ENCODE results near the gene CELSR1.

Gene CELSR1

DNA sequence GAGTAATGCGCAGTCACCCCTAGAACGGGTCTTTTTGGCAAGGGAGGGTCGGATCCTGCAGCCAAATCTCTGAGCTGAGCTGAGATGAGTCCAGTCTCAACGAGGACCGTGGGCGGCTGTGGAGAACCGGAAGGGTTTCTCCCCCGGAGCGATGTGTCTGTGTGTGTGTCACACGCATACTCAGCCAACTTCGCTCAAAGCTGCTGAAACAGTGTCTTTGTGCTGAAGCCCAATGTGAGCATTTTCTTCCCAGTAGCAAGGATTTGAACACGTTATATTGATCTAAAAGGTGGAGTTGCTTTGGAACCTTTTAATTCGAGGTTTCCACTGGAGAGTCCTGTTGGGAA is 1.4 kb upstream of the CELSR1 start:
- TF ChIP-seq, protein P1, sequence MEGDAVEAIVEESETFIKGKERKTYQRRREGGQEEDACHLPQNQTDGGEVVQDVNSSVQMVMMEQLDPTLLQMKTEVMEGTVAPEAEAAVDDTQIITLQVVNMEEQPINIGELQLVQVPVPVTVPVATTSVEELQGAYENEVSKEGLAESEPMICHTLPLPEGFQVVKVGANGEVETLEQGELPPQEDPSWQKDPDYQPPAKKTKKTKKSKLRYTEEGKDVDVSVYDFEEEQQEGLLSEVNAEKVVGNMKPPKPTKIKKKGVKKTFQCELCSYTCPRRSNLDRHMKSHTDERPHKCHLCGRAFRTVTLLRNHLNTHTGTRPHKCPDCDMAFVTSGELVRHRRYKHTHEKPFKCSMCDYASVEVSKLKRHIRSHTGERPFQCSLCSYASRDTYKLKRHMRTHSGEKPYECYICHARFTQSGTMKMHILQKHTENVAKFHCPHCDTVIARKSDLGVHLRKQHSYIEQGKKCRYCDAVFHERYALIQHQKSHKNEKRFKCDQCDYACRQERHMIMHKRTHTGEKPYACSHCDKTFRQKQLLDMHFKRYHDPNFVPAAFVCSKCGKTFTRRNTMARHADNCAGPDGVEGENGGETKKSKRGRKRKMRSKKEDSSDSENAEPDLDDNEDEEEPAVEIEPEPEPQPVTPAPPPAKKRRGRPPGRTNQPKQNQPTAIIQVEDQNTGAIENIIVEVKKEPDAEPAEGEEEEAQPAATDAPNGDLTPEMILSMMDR (IDR thresholded peaks at IDR 0.05; ENCODE audit: low read depth, low read length, missing control alignments): no peak
- DNase-seq: peak; percentile 38
- in situ Hi-C loops (cut with HindIII; ENCODE audit: low pct_ligation_motif_present, low sequenced_read_pairs): no loop called here
- Histone ChIP-seq H3K27ac (no peak overlapping the region), H3K27me3 (replicated peaks) (peaks cover 8% of the 10 kb centered on the region), H3K36me3 (replicated peaks) (no peaks in the 10 kb centered on the region), H3K4me3 (ENCODE audit: low read depth, low read length) (peak overlapping the region; percentile 53)

DNA sequence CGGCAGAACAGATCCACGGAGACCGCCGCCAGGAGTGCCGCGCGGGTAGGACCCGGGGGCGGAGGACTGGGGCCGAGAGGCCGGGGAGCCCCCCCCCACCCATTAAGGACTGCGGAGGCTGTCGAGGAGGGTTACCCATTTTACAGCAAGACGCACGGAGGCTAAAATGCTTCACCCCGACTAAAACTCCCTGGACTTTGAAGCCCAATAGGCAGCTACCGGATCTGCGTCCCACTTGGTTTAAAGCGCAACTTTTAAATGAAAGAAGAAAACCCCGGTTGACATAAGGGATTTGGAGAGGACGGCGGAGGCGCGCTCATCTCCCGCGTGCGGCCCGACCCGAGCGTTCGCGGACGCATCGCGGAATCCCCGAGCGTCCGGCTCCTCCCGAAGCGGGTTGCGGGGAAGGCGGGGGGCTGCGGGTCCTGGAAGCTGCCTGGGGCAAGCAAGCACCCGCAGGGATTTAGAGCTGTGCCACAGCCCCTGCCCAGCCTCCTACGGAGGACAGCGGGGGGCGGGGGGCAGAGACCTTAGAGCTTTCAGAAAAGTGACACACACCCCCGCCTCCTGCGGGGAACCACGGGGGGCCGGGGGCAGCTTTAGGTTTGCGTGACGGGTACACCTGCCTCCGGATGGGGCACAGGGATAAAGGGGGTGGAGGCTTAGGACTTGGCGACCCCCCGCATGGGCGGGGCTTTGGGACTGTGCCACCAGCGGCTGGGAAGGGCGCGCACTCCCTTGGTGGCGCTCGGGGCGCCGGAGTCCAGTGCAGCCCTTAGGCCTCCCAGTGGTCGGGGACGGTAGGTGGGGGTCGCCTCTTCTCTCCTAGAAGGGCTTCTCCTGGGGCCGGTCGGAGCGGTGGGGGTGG is 760 bp upstream of the CELSR1 start:
- H3K4me3 ChIP-seq (ENCODE audit: low read depth, low read length): peak overlapping the region; percentile 53
- H3K27ac ChIP-seq: no peak overlapping the region
- no peaks in the 10 kb centered on the region for H3K36me3 ChIP-seq (replicated peaks)
- in situ Hi-C loops (cut with HindIII; ENCODE audit: low pct_ligation_motif_present, low sequenced_read_pairs): no loop called here
- peaks cover 8% of the 10 kb centered on the region for H3K27me3 ChIP-seq (replicated peaks)
- TF ChIP-seq, protein P1 (IDR thresholded peaks at IDR 0.05; ENCODE audit: low read depth, low read length, missing control alignments): peak; percentile 57
- peak; percentile 34 for DNase-seq

DNA sequence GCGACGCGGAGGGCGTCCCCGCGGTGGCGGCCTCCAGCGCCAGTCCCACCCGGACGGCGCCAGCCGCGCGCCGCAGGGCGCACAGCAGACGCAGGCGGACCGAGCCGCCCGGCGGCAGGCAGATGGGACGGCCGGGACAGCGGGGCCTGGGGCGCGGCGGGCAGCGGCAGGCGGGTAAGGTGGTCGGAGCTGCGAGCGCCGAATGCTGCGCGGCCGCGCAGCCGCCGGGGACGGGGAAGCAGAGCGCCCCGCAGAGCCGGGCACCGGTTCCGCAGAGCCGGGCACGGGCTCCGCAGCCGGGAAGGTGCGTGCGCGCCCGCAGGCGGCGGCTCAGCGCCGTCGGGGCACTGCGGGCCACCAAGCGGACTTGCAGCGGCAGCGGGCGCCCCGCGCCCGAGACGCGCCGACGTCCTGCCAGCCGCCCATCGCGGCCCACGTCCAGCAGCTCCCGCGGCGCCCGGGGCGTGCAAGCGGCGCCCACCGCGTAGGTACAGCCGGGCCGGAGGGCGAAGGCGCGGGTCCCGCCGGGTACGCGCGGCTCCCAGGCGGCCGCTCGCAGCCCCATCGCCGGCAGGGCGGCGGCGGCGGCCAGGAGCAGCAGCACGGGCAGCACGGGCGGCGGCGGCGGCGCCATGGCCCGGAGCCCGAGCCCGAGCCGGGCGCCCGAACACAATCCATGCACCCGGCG is 739 bp downstream of the CELSR1 start:
- in situ Hi-C loops (cut with HindIII; ENCODE audit: low pct_ligation_motif_present, low sequenced_read_pairs): no loop called here
- no peak overlapping the region for H3K4me3 ChIP-seq (ENCODE audit: low read depth, low read length)
- no peaks in the 10 kb centered on the region for H3K36me3 ChIP-seq (replicated peaks)
- peaks cover 8% of the 10 kb centered on the region for H3K27me3 ChIP-seq (replicated peaks)
- no peak overlapping the region for H3K27ac ChIP-seq
- no peak for DNase-seq
- TF ChIP-seq, protein P1 (IDR thresholded peaks at IDR 0.05; ENCODE audit: low read depth, low read length, missing control alignments): no peak

DNA sequence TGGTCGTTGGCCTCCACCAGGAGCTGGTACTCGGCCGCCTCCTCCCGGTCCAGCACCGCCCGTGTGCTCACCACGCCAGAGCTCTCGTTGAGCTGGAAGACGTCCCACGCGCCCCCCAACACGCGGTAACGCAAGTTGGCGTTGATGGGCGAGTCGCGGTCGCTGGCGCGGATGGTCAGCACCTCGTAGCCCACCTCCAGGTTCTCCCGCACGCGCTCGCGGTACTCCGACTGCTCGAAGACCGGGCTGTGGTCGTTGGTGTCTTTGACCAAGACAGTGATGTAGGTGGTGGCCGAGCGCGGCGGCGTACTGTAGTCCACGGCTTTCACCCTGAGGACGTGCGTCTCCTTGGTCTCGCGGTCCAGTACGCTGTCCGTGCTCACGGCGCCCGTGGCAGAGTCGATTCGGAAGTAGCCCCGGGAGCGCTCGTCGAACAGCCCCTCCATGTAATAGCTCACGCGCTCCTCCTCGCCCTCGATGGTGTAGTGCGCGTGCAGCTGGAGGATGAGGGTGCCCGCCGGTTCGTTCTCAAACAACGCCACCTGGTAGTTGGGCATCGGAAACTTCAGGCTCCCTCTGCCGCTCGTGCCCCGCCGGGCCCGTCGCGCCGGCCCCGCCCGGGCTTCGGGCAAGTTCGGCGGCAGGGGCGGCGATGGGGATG is 1.4 kb downstream of the CELSR1 start:
- Histone ChIP-seq H3K27ac (no peak overlapping the region), H3K4me3 (ENCODE audit: low read depth, low read length) (no peak overlapping the region), H3K36me3 (replicated peaks) (no peaks in the 10 kb centered on the region), H3K27me3 (replicated peaks) (peaks cover 8% of the 10 kb centered on the region)
- in situ Hi-C loops (cut with HindIII; ENCODE audit: low pct_ligation_motif_present, low sequenced_read_pairs): no loop called here
- TF ChIP-seq, protein P1 (IDR thresholded peaks at IDR 0.05; ENCODE audit: low read depth, low read length, missing control alignments): no peak
- no peak for DNase-seq

DNA sequence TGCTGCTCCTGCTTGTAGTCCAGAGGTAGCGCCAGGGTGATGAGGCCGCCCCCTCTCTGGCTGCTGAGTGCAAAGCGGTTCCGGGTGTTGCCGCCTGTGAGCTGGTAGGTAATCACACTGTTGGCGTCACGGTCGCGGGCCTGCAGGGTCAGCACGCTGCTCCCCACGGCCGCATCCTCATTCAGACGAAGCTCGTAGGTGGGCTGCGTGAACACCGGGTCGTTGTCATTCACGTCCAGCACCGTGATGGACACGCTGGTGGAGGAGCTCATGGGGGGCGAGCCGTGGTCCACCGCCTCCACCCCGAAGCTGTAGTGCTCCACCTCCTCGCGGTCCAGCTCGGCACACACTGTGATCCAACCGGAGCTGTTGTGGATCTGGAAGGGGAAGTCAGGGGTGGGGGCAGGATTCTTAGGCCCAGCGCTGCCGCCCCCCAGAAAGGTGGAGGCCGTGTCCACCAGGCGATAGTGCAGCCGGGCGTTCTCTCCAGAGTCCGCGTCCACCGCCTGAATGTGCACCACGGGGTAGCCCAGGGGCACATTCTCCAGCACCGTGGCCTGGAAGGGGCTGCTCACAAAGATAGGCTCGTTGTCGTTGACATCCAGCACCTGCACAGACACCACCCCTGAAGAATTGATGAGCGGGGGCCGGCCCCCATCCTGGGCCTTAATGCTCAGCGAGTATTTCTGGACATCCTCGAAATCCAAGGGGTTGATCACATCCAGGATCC is 2.4 kb downstream of the CELSR1 start:
- DNase-seq: no peak
- no peak overlapping the region for H3K27ac ChIP-seq
- in situ Hi-C loops (cut with HindIII; ENCODE audit: low pct_ligation_motif_present, low sequenced_read_pairs): no loop called here
- H3K36me3 ChIP-seq (replicated peaks): no peaks in the 10 kb centered on the region
- H3K4me3 ChIP-seq (ENCODE audit: low read depth, low read length): no peak overlapping the region
- TF ChIP-seq, protein P1 (IDR thresholded peaks at IDR 0.05; ENCODE audit: low read depth, low read length, missing control alignments): no peak
- peaks cover 8% of the 10 kb centered on the region for H3K27me3 ChIP-seq (replicated peaks)

Data from brain microvascular endothelial cell (primary cell).